HCT116 (cell line): ENCODE results near the gene C8A. TPM values are rescaled to one million over a fixed set of nuclear protein-coding genes. Genes with fewer than 3 reads are reported as not detected.

Experiments
- ATAC-seq: fragments of 200-7000 bp; cut with Tn5 transposase; 2 replicates; pipeline ENCODE4 v1.9.1; 2020; ENCODE audit warnings: mild to moderate bottlenecking, moderate library complexity
- BruUV-seq: library from RNA; stranded (reverse); fragments of 400-500 nt; replicated peaks from 2 replicates; lab custom pipeline; 2021; lab: Mats Ljungman, UMichigan
- CTCF ChIA-PET: fragments of 300-600 bp; sonication (Branson Sonifier 250); formaldehyde crosslinking; loops from one replicate; lab custom pipeline; 2021; ENCODE audit warnings: antibody characterized with exemption; lab: Charles Lee
- POLR2A ChIA-PET: fragments of 300-600, 350-600 bp; sonication (Branson Sonifier 250); formaldehyde crosslinking; loops from one replicate; lab custom pipeline; 2021; ENCODE audit warnings: antibody characterized with exemption; lab: Charles Lee
- RAD21 ChIA-PET, 2 experiments: fragments of 300-600 bp; sonication (Branson Sonifier 250); formaldehyde crosslinking; loops; one replicate each; lab custom pipeline; 2023; ENCODE audit warnings: low total read pairs in 2 of 2; ENCODE audit not compliant: uncharacterized antibody in 2 of 2, unreplicated experiment in 2 of 2, low non-redundant PET in 1 of 2; lab: Charles Lee
- DNase-seq: peaks from one replicate; pipeline ENCODE4 v3.0.0-alpha.2; 2010; ENCODE audit warnings: low read depth, low spot score
- H2AFZ ChIP-seq: fragments of 200-600 bp; shearing (Covaris generic), sonication (generic); 2 replicates; pipeline ENCODE4 v1.6.1; 2017; ENCODE audit warnings: low read depth, mixed run types, mixed read lengths, antibody characterized with exemption, low read length; ENCODE audit not compliant: poor library complexity, severe bottlenecking
- H3K27ac ChIP-seq: 2 replicates; pipeline ENCODE4 v1.5.1; 2012; ENCODE audit warnings: low read depth, low read length
- H3K27me3 ChIP-seq: fragments of 200-600 bp; sonication (generic); 2 replicates; pipeline ENCODE4 v1.6.1; 2016; ENCODE audit warnings: mixed run types, low read length, mixed read lengths; ENCODE audit not compliant: insufficient read depth
- H3K36me3 ChIP-seq, 2 experiments: fragments of 200-500 bp in 1 of 2; fragments of 200-600 bp in 1 of 2; sonication (Bioruptor generic) in 1 of 2; sonication (generic) in 1 of 2; 2 replicates each; pipeline versions ENCODE4 v1.5.1 to v1.6.1; 2014 to 2016; ENCODE audit warnings: low read length in 2 of 2, inconsistent platforms in 1 of 2, mixed read lengths in 1 of 2, mixed run types in 1 of 2; ENCODE audit not compliant: insufficient read depth in 2 of 2, control insufficient read depth in 1 of 2
- H3K4me1 ChIP-seq, 2 experiments: fragments of 200-600 bp in 1 of 2; sonication (generic) in 1 of 2; 2 replicates each; pipeline versions ENCODE4 v1.5.1 to v1.6.1; 2012 to 2017; ENCODE audit warnings: low read length in 2 of 2, inconsistent platforms in 1 of 2, mild to moderate bottlenecking in 1 of 2, mixed read lengths in 1 of 2, mixed run types in 1 of 2, moderate library complexity in 1 of 2; ENCODE audit not compliant: insufficient read depth in 2 of 2, control insufficient read depth in 1 of 2
- H3K4me2 ChIP-seq: fragments of 200-600 bp; sonication (generic); 2 replicates; pipeline ENCODE4 v1.6.1; 2017; ENCODE audit warnings: mixed run types, low read length, mixed read lengths
- H3K4me3 ChIP-seq, 2 experiments: fragments of 200-600 bp in 1 of 2; sonication (generic) in 1 of 2; replicated peaks in 1 of 2; 2 replicates each; pipeline ENCODE4 v1.5.1; 2011 to 2016; ENCODE audit warnings: low read length in 2 of 2, control low read depth in 1 of 2, low read depth in 1 of 2, mild to moderate bottlenecking in 1 of 2, mixed read lengths in 1 of 2, mixed run types in 1 of 2
- H3K79me2 ChIP-seq: fragments of 200-600 bp; sonication (generic); 2 replicates; pipeline ENCODE4 v1.6.1; 2017; ENCODE audit warnings: mild to moderate bottlenecking, mixed run types, low read length, moderate library complexity, mixed read lengths; ENCODE audit not compliant: insufficient read depth
- H3K9ac ChIP-seq: fragments of 200-600 bp; sonication (generic); 2 replicates; pipeline ENCODE4 v1.6.1; 2016; ENCODE audit warnings: low read length, mixed read lengths
- H3K9me2 ChIP-seq: fragments of 200-600 bp; sonication (generic), shearing (Covaris generic); 2 replicates; pipeline ENCODE4 v1.6.1; 2017; ENCODE audit warnings: mixed run types, mild to moderate bottlenecking, moderate library complexity; ENCODE audit not compliant: insufficient read depth
- H3K9me3 ChIP-seq, 2 experiments: fragments of 200-500 bp in 1 of 2; fragments of 200-600 bp in 1 of 2; sonication (Bioruptor generic) in 1 of 2; sonication (generic) in 1 of 2; 2 replicates each; pipeline ENCODE4 v1.6.1; 2014 to 2017; ENCODE audit warnings: low read length in 2 of 2, mixed read lengths in 2 of 2, inconsistent platforms in 1 of 2, low read depth in 1 of 2, mild to moderate bottlenecking in 1 of 2, mixed run types in 1 of 2, moderate library complexity in 1 of 2; ENCODE audit not compliant: control insufficient read depth in 1 of 2, insufficient read depth in 1 of 2
- H4K20me1 ChIP-seq: fragments of 200-600 bp; sonication (generic), shearing (Covaris generic); 2 replicates; pipeline ENCODE4 v1.6.1; 2017; ENCODE audit warnings: mixed run types, mild to moderate bottlenecking, moderate library complexity; ENCODE audit not compliant: insufficient read depth
- ATF3 ChIP-seq: IDR thresholded peaks from 2 replicates; pipeline ENCODE4 v1.6.1; 2012
- CBX3 ChIP-seq: IDR thresholded peaks from 2 replicates; pipeline ENCODE4 v1.6.1; 2012; ENCODE audit warnings: low read depth
- CTCF ChIP-seq, 3 experiments: fragments of 200-600 bp in 1 of 3; sonication (generic) in 1 of 3; IDR thresholded peaks in 2 of 3; conservative IDR thresholded peaks in 1 of 3; 2 replicates each; pipeline ENCODE4 v1.5.1; 2012 to 2017; ENCODE audit warnings: low read depth in 2 of 3, low read length in 2 of 3, antibody characterized with exemption in 1 of 3, borderline replicate concordance in 1 of 3, control low read depth in 1 of 3, mild to moderate bottlenecking in 1 of 3, mixed read lengths in 1 of 3, mixed run types in 1 of 3, moderate library complexity in 1 of 3; ENCODE audit not compliant: insufficient read depth in 1 of 3
- ELF1 ChIP-seq: IDR thresholded peaks from 2 replicates; pipeline ENCODE4 v1.6.1; 2012; ENCODE audit warnings: low read depth, borderline replicate concordance
- EZH2phosphoT487 ChIP-seq: fragments of 200-600 bp; IDR thresholded peaks from 2 replicates; pipeline ENCODE4 v1.6.1; 2018; ENCODE audit warnings: antibody characterized with exemption, borderline replicate concordance
- JUND ChIP-seq: IDR thresholded peaks from 2 replicates; pipeline ENCODE4 v1.6.1; 2012
- POLR2A ChIP-seq: IDR thresholded peaks from 2 replicates; pipeline ENCODE4 v1.7.0; 2011; ENCODE audit warnings: borderline replicate concordance; ENCODE audit not compliant: insufficient read depth, insufficient read length; ENCODE audit errors: extremely low read depth
- RAD21 ChIP-seq: IDR thresholded peaks from 2 replicates; pipeline ENCODE4 v1.6.1; 2012; ENCODE audit warnings: low read depth, mild to moderate bottlenecking
- REST ChIP-seq: IDR thresholded peaks from 2 replicates; pipeline ENCODE4 v1.6.1; 2012; ENCODE audit warnings: low read depth
- SIN3A ChIP-seq: IDR thresholded peaks from 2 replicates; pipeline ENCODE4 v1.6.1; 2012; ENCODE audit warnings: low read depth
- SP1 ChIP-seq: IDR thresholded peaks from 2 replicates; pipeline ENCODE4 v1.6.1; 2012; ENCODE audit warnings: low read depth
- YY1 ChIP-seq: IDR thresholded peaks from 2 replicates; pipeline ENCODE4 v1.6.1; 2011; ENCODE audit warnings: low read length, low read depth, moderate library complexity, mild to moderate bottlenecking; ENCODE audit not compliant: insufficient replicate concordance; ENCODE audit errors: extremely low read depth
- ZFX ChIP-seq: fragments of 450-650 bp; IDR thresholded peaks from 2 replicates; pipeline ENCODE4 v1.6.1; 2017
- ZNF274 ChIP-seq: fragments of 200-500 bp; sonication (Bioruptor generic); IDR thresholded peaks from 2 replicates; pipeline ENCODE4 v1.6.1; 2014; ENCODE audit warnings: mild to moderate bottlenecking, low read depth, low read length, inconsistent platforms
- intact Hi-C: fragments of 100-400 bp; cut with micrococcal nuclease; formaldehyde crosslinking; loops from 2 replicates; pipeline ENCODE4 v1.10.0; 2022
- total RNA-seq: library from RNA; stranded (reverse); gene quantifications from one replicate; pipeline ENCODE4 v1.2.1, GENCODE V29; 2021; ENCODE audit not compliant: unreplicated experiment

The C8A gene
- total RNA-seq, 1 experiment from 2014 or later: 0.10 TPM

- no peak for TF ChIP-seq ZNF274
Measured at GRCh38 chr1:56920591-56921001, 66.0 kb downstream of the C8A start (continued).

GRCh38 chr1:56921479-56921878, 66.9 kb downstream of the C8A start:
- no peaks in the 10 kb centered on the region for H3K4me1 ChIP-seq
- no peaks in the 10 kb centered on the region for H4K20me1 ChIP-seq
- H3K27me3 ChIP-seq: peaks cover 8% of the 10 kb centered on the region
- H3K27ac ChIP-seq: no peak overlapping the region
- H3K36me3 ChIP-seq: no peaks in the 10 kb centered on the region
- intact Hi-C loops: no loop called here
- BruUV-seq: no TSS peak
- no peaks in the 10 kb centered on the region for H3K79me2 ChIP-seq
- ATAC-seq (no peak), DNase-seq (no peak)
- no peaks in the 10 kb centered on the region for H3K9me3 ChIP-seq
- TF ChIP-seq JUND (no peak), CBX3 (no peak), SP1 (no peak), ATF3 (no peak), POLR2A (no peak), SIN3A (no peak), EZH2phosphoT487 (no peak), ELF1 (no peak), RAD21 (no peak), ZFX (no peak), CTCF (IDR thresholded peaks at IDR 0.05 in 2 of 3, conservative IDR thresholded peaks at IDR 0.05 in 1 of 3; ENCODE audit: borderline replicate concordance in 1 of 3, insufficient read depth in 1 of 3, low read depth in 2 of 3, low read length in 2 of 3) (no peak), ZNF274 (no peak), REST (no peak), YY1 (no peak)
- RAD21 ChIA-PET: no interaction called here
- no peak overlapping the region for H3K9ac ChIP-seq
- H3K9me2 ChIP-seq: no peaks in the 10 kb centered on the region
- CTCF ChIA-PET: no interaction called here
- H3K4me2 ChIP-seq: no peak overlapping the region
- POLR2A ChIA-PET: no interaction called here
- H3K4me3 ChIP-seq: no peak overlapping the region
- H2AFZ ChIP-seq: no peak overlapping the region
